IPS-11a (cell line): ENCODE measurements around the gene GALNT10.

Experiments
- H3K4me3 ChIP-seq: one replicate; pipeline ENCODE4 v1.5.1; 2013; ENCODE audit warnings: low read depth, low read length, control low read depth

Gene GALNT10

DNA sequence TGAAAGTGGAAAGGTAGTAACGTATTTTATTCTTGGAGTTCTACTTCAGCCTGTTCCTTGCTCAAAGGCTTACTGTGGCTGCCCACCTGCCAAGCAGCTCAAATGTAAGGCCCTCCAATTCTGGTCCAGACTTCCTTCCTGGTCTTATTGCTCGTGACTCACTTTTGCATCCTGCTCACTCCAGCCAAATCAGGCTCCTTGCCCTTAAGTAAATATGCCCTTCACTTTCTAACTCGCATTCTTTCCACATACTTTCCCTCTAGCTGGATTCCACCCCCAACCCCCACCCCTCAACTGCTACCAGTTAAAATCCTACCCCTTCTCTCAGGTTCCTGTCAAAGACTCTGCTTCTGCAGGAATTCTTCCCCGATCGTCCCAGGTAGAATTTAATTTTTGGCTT lies 96.6 kb downstream of the GALNT10 start:
- H3K4me3 ChIP-seq, result no peak overlapping the region

DNA sequence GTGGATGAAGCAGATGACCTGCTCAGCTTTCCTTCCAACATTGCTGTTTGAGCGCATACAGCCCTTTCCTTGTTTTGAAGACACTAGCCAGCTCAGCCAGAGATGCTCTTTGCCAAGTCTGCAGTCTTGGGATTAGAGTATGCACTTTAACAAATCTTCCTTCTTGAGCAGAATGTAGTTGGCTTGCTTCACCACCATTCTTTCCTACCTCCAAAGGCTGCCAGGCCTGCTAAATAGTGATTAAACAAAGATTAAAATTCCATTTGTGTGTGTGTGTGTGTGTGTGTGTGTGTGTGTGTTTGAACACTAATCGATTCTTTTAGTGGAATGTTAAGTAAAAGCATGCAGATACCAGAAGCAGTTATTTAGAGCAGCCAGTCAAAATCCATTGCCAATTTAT lies 97.6 kb downstream of the GALNT10 start:
- H3K4me3 ChIP-seq, result no peak overlapping the region

DNA sequence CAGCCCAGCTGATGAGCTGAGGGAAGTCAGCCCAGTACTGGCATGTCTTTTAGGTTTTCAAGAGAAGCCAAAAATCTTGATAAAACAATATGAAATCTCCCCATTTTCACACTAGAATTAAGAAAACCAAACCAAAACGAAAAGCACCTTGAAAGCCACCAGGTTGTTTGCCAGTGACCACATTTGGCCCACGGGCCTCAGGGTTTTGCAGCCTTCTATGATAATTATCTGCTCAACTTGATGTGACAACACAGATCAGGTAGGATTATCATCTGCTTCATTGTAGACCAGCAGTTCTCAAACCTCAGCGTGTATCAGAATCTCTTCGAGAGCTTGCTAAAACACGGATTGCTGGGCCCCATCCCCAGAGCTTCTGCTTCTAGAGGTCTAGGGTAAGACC lies 101.4 kb downstream of the GALNT10 start:
- no peak overlapping the region for H3K4me3 ChIP-seq

DNA sequence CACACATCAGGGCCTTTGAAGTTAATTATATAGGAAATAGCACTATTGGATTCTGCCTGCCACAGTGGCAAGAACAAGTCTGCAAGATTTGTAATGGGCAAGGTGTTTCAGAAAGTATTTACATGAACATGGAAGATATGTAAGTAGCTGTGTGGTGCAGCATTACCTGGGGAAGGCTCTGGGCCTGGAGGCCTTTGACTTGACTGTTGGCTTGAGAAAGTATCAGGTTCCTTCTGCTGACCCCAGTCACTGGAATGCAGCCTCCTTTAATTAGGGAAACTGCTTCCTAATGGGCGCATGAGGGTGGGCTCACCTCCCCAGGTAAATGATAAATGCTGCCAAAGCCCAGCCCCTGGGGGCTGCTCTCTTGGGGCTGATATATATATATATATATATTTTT lies 102.7 kb downstream of the GALNT10 start:
- no peak overlapping the region for H3K4me3 ChIP-seq

DNA sequence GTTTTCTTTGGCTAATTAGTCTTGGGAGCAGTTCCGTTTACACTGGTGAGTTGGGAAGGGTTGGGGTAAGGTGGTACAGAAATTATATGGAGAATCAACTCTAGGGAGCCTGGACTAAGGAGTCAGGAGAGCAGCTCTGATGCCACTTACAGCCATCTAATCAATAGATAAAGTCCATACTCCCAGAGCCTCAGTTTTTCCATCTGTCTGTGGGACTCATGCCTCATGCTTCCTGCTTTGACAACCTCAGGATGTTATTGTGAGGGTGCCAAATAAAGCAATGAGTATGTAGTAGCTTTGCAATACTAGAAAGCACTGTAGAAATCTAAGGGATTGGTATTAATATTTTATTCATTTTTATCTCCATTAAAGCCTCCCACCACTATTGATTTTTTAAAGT lies 105.0 kb downstream of the GALNT10 start:
- H3K4me3 ChIP-seq, result no peak overlapping the region

DNA sequence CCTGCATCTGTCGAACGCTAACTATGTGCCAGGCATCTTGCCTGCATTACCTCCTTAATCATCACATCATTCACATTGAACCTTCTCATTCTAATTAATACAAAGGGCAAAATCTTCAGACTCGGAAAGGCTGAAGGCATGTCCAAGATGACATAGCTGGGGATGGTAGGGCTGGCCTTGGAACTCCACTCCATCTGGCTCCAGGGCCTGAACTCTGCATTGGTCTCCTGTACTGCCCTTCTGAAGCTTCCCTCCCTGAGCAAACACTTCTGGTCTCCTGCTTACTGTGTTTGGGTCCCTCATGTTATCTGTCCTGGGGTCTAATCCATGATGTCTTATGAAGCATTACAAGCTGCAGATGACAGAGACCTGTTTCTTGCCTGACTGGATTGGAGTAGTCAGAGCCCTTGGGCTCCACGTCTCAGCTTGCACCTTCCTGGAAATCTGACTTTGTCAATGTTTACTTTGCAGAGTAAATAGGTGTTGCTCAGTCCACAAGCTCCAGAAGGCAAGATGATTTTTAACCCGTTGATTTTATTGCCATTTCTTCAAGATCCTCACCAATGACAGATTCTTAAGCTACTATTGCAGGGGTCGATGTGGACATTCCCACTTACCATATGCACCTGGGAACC lies 106.1 kb downstream of the GALNT10 start:
- no peak overlapping the region for H3K4me3 ChIP-seq

DNA sequence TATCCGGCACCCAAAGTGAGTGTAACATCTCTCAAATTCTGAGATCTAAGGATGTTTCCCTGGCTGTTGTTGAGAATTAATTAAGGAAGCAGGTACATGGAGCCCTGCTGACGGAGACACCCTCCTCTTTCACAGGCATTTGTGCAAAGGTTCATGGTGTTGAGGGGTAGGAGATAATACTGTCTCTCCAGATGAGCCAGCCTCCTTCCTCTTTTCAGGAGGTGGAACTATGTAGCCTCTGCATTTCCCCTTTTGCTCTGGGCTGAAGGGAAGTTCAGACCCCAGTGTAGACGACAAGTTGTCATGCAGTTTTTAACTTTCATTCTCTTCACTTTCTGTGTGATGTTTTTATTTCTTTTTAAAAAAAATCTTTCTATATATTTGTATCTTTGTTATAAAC lies 107.5 kb downstream of the GALNT10 start:
- H3K4me3 ChIP-seq, result no peak overlapping the region

DNA sequence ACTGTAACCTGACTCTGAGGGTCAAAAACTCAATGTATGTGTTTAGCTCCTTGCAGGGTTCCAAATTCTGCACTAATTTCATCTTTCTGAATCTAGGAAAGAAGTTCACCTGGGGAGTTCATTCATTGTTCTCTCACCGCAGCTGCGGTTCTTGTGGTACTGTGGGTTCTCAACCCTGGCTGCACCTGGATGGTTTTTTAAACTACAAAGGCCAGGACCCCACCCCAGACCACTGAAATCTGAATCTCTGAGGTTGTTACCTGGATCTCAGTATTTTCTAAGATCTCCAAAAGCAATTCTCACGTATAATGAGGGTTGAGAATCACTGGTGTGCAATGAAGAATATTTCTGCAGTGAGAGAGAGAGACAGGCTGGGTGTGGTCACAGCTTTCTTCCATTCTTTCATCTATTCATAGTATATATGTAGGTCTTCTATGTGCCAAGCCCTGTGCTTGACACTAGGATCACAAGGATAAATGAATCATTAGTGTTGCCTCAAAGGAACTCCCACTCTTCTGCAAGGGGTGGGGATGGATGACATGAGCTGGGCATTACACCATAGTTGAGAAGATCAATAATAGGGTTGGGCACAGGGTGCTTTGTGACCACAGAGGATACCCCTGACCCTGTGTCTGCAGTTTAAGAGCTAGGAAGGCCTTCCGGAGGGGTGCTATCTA lies 109.8 kb downstream of the GALNT10 start:
- no peak overlapping the region for H3K4me3 ChIP-seq

DNA sequence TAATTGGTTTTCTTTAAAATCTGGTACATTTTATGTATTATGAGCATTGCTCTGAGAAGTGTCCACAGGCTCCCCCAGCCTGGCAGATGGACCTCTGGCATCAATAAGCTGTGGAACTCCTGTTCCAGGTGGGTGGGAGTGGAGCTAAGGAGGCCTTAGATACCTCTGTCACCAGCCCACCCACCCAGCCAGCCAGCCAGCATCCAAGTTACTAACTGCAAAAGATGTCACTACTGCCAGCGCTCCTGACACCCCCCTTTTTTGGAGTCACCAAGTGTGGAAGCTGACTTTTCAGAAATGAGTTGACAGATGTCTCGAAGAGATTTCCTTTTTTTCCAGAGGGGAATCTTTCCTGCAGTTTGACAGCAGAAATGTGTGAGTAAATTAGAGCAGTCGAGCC lies 111.2 kb downstream of the GALNT10 start:
- no peak overlapping the region for H3K4me3 ChIP-seq

DNA sequence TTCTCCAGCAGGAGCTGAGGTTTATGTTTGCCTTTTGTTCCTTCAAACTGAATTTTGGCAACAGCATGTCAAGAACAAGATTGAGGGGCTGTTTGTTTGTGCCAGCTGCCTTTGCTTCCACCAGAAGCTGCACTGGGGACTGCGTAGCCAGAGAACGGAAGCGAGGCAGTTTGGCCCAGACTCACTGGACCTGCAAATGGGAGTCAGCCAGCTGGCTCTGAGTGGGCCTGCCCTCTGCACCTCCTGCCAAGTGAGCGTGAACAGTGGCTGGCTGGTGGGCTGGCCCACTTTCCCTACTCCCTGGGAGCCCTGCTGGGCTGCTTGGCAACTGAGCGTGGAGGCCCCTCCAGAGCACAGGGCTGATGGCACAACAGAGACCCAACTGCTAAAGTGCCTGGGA lies 111.6 kb downstream of the GALNT10 start:
- no peak overlapping the region for H3K4me3 ChIP-seq

DNA sequence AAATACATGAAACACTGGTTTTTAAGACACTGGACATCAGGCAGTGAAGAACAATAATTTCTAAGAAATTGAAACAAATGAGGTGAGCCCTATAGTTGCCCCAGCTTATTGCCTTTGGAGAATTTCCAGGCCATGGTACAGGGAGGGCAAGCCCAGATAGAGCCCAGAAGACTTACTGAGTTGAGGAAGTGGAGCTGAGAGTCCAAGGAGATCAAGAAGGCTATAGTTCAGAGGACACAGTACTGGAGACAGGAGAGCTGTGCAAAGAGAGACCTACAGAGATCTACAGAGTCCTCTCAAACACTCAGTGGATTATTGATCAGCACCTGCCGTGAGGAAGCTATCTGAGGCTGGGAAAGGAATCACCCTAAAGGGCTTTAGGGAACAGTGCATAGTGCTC lies 112.6 kb downstream of the GALNT10 start:
- H3K4me3 ChIP-seq, result no peak overlapping the region

DNA sequence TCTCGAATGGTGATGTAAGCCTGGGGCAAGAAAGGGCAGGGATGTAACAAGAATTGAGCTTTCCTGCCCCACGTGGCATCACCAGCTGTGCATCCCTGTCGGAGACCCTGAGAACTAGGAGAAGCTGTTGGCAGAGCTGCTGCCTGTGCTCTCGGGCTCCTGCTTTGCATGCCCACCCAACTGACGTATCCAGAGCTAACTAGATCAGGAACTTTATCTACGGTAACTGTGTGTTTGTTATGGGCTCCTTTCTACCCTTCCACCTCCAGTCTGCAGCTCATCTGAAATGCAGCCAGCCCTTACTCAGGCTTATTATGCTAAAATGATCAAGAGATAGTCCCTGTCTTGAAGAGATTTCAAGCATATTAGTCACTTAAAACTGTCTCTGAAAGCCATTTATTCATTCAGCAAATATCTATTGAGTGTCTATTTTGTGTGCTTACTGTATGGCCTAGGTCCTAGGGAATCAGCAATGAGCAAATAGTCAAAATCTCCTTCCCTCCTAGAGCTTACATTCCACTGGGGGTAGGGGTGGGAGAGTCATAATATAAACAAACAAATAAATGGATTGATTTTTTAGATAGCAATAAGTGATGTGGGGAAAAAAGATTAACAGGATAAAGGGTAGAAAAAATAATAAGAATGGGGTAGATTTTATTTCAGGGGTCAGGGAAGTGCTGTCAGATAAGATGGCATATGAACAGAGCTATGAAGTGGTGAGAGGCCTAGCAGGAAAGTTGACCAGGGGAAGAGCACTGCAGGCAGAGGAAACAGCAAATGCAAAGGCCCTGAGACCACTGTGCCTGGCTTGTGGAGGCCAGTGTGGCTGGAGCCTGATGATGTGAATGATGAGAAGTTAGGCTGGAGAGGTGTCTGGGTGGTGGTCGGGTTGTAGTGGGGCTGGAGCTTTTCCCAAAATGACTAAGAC lies 118.2 kb downstream of the GALNT10 start:
- no peak overlapping the region for H3K4me3 ChIP-seq

DNA sequence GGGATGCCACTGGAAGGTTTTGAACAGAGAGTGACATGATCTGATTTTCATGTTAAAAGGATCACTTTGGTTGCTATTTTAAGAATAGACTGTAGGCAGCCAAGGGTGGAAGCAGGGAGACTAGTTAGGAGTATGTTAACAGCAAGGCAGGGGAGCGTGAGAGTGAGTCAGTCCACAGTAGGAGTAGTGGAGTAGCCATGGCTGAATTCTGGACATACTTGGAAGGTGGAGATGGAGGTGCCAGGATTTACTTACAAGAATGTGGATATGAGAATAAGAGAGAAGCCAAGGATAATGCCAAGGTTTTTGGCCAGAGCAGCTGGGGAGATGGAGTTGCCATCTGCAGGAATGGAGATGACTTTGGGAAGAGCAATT lies 118.8 kb downstream of the GALNT10 start:
- H3K4me3 ChIP-seq, result no peak overlapping the region

DNA sequence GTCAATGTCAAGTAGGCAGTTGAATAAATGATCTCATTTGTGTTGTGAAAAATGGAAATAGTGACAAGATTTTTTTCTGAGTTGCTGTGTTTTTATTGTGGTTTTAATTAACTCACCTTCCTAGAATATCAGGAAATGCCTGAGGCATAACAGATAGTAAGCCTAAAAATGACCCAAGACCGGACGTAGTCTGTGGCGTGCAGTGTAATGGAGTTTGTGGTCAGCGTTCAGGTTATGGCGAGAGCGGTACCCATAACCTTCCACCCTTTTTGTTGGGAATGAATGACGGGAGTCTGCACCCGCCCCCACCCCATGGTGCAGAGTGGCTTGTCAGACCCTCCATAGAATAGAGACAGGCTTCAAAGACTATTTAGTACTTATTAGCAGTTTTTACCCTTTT lies 119.3 kb downstream of the GALNT10 start:
- no peak overlapping the region for H3K4me3 ChIP-seq

DNA sequence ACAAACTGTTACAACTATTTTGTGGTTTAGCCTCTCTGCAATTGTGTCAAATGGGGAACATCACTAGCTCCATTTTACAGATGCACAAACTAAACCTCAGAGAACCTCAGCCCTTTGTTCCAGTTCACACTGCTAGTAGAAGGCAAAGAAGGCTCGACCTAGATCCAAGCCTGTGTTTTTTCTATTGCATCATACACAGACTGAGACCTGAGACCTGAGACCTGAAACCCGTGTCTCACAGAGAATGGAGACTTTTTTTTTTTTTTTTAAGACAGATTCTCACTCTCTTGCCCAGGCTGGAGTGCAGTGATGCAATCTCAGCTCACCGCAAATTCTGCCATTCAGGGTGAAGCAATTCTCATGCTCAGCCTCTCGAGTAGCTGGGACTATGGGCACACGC lies 120.8 kb downstream of the GALNT10 start:
- H3K4me3 ChIP-seq, result no peak overlapping the region

DNA sequence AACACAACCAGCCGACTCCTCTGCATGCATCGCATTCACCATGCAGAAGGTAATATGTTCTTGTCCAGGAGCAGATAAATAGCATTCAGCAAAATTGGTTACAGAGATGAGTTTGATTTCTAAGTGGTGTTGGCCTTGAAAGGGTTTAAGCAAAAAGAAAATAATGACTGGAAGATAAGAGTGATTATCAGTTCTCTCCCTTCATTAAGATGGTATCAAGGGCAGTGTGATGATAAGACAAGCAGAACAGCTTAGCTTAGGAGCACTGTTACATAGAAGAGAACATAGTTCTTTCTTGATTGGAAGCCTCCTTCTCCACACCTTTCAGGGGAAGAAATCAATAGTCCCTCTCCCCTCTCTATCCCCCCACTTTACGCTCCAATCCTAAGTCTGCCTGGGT lies 121.5 kb downstream of the GALNT10 start:
- H3K4me3 ChIP-seq, result no peak overlapping the region

DNA sequence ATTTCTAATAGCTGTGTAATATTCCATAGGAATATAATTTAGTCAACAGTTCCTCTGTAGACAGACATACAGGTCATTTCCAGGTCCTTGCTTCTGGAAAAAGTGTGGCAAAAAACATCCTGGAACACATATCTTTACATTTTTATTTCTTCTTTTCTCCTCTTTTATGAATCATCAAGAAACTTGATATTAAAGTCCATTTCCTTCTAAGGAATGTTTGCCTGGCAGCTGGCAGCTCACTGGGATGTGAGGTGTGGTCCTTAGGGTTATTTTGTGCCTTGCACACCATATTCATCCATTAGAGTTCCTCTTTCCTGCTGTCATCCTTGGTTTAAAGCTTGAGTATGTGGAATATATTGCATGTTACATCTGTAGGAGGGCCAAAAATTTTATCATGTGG lies 122.0 kb downstream of the GALNT10 start:
- no peak overlapping the region for H3K4me3 ChIP-seq

DNA sequence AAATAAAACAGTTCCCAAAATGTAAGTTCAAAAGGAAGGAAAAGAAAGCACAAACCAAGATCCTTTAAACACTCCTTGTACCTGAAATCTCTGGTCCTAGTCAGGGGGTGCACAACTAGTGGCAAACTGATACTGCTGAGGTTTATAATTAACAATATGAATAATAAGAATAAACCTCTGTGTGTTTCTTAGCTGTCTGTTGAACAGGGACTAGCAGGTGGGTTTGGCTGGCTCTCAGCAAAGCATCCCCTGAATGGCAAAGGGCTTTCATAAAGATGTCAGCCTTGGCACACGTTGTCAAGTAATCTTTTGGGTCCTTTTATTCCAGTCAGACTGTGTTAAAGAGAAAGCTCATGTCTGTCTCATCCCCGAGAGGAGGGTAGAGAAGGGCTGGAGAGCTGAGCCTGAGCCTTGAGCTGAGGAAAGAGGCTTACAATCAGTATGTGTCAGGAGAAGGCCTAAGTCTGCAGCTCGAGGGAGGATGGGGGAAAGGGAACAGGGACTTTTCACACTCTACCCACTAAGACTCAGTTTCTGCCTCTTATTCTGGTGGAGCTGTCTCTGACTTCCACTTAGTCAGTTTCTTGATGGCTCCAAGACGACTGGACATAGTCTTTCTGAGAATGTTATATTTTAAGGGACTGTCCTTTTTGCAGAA lies 123.0 kb downstream of the GALNT10 start:
- H3K4me3 ChIP-seq, result no peak overlapping the region

DNA sequence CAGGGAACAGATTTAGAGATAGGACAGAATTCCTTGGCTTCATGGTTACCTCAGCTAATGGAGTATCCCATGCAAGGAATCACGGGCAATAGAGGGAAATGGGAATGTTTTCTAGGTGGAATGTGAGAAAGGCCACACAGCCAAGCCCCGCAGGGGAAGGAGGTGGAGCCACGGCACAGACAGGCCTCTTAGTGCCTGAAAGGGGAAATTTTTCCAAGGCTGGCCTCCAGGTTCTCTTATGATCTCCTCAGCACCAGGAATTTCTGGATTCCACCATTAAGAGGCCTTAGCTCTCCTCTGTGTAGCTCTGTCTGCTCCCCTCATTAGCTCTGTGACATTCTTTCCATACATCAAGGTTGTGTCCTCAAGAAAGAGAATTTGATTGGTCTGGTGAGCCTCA lies 124.7 kb downstream of the GALNT10 start:
- H3K4me3 ChIP-seq, result no peak overlapping the region

DNA sequence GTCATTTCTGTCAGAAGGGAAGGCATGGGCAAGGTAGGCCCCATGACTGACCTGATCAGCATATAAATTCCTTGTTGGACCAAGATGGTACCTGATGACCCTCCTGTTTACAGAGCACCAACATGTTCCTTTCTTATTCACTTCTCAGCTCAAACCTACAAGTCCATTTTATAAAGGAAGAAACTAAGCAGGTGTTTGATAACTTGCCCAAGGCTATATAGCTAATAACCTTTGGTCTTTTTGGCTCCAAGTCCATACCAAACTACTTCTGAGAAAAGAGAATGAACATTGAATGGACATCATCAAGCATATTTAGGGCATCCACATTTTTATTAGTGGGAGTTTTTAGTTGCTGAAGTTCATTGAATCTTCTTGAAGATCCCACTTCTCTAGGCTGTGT lies 125.2 kb downstream of the GALNT10 start:
- H3K4me3 ChIP-seq, result no peak overlapping the region

DNA sequence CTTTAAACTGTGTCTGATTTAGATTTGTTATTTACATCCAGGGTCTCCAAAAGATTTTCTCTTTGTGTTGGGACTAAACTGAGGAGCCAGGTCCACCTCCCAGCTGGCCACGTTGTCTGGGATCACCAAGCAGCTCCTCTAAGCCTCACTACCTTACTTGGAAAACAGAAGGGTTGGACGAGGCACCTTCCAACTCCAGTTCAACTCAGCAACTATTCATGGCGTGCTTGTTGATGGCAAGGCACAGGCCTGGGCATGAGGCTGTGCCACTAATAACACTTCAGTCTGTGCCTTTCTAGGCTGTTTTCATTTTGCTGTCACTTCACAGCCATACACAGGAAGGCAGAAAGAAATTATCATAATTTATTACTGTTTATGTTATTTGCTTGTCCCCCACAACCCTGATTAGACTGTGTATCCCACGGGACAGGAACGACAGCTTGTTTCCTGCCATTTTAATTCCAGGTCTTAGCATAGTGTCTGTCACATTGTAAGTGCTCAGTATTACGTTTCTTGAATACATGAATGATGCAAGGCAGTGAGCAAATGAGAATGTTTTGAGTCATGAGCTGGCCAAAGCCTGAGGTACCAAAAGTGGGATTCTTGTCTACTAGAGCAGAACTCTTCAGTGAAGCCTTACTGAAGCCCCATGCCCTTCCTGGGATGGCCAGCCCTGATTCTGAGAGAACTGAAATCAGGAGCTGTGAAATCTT lies 125.8 kb downstream of the GALNT10 start:
- H3K4me3 ChIP-seq, result no peak overlapping the region
